ENCODE measurements around the gene INPP4A.

Gene INPP4A

DNA sequence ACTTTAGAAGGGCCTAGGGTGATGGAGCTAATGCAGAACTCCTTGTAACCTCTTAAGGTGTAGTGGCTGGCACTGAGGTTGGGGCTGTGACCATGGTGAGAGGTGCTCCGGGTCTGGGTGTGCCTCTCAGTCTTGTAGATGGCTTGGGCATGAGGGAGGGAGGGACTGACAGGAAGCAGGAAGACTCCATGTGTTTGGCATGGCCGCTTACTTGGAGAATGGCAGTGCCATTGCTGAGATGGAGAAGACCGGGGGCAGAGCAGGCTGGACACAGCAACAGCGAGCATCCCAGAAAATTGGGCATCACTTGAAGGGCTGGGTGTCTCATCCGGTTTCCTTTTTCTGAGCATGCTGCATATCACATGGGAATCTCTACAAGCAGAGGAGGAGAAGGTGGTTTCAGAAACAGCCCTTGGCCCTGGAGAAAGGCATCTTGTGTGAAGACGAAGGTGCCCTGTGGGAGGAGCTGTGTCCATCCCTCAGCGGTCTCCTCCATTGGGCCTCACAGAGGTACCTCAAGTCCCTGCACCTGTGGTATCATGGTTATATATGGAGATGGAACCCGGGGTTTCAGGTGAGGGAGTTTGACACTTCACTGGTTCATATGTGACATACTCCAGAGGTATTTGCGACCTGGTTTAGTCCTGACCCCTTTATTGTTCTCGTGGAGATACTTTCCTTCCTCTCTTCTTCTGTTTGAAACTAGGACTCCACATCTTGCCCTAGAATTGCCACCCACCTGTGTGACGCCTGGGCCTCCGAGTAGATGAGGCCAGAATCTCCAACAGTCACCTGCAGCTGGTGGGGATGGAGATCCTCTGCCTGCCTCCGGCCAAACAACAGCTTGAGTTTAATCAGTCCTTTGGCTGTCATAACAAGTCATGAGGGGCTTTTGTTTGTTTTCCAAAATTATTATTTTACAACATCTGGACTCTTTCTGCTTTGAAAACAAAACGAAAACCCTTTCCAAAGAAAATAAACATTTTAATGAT lies 45.6 kb downstream of the INPP4A start:
- H3K9ac ChIP-seq = no peak overlapping the region

DNA sequence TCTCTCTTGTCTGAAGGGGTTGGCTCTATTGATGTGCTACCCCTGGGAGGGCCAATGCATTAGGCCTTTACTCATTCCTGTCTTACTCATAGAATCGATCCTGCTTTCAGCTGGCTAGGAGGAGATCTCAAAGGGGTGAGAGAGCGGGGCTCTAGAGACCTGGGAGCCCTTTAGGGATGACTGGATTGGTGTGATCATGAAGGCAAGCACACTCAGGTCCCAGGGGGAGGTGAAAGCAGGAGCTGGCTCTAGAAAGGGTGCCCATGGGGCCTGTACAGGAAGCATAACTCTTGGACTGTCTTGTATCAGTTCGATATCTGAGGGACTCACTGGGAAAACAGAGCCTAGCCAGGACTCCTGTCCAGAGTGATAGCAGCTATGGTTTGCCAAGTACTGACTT lies 47.8 kb downstream of the INPP4A start:
- peaks cover 37% of the 10 kb centered on the region for H3K36me3 ChIP-seq
- peaks cover 51% of the 10 kb centered on the region for H3K9me3 ChIP-seq
- H3K4me1 ChIP-seq = peaks cover 12% of the 10 kb centered on the region
- no peak overlapping the region for H3K4me3 ChIP-seq
- no peak for TF ChIP-seq Cebpa-rat (IDR thresholded peaks at IDR 0.05)
- H3K4me2 ChIP-seq = peak overlapping the region; percentile 44
- H3K27ac ChIP-seq = no peak overlapping the region
- peaks cover 47% of the 10 kb centered on the region; the same call in 1 of the 2 replicates for H4K20me1 ChIP-seq
- no peaks in the 10 kb centered on the region for H3K27me3 ChIP-seq
- no peak overlapping the region for H3K9ac ChIP-seq

More for the DNA sequence above, 45.6 kb downstream of the INPP4A start:
- H3K27me3 ChIP-seq = no peaks in the 10 kb centered on the region
- no peak overlapping the region for H3K27ac ChIP-seq
- H3K36me3 ChIP-seq = peaks cover 25% of the 10 kb centered on the region
- peaks cover 29% of the 10 kb centered on the region for H3K9me3 ChIP-seq
- H4K20me1 ChIP-seq = peaks cover 63% of the 10 kb centered on the region
- peaks cover 12% of the 10 kb centered on the region for H3K4me1 ChIP-seq
- H3K4me2 ChIP-seq = no peak overlapping the region
- H3K4me3 ChIP-seq = no peak overlapping the region
- no peak for TF ChIP-seq Cebpa-rat (IDR thresholded peaks at IDR 0.05)

DNA sequence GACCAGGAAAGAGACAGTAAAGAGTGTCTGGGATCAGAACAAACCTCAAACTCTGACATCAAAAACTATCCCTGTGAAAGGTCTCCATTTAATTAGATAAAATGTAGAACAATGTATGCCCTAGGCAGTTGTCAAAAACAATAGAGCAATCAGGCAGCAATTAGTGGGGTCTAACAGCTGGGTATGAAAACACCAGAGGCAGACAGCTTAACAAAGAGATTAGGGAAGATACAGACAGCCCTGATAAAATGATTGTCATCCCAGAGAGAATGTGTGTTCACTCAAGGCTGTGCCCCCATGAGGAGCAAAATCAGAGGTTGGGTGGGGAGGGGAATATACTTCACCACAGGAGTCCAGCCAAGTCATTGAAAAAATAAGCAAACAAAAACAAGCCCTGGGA lies 50.0 kb downstream of the INPP4A start:
- Histone ChIP-seq H4K20me1 (peaks cover 26% of the 10 kb centered on the region; the same call in 1 of the 2 replicates), H3K9ac (no peak overlapping the region), H3K4me1 (peaks cover 12% of the 10 kb centered on the region), H3K27me3 (no peaks in the 10 kb centered on the region), H3K36me3 (peaks cover 51% of the 10 kb centered on the region), H3K4me3 (no peak overlapping the region), H3K4me2 (no peak overlapping the region), H3K9me3 (peaks cover 62% of the 10 kb centered on the region), H3K27ac (no peak overlapping the region)
- no peak for TF ChIP-seq Cebpa-rat (IDR thresholded peaks at IDR 0.05)

DNA sequence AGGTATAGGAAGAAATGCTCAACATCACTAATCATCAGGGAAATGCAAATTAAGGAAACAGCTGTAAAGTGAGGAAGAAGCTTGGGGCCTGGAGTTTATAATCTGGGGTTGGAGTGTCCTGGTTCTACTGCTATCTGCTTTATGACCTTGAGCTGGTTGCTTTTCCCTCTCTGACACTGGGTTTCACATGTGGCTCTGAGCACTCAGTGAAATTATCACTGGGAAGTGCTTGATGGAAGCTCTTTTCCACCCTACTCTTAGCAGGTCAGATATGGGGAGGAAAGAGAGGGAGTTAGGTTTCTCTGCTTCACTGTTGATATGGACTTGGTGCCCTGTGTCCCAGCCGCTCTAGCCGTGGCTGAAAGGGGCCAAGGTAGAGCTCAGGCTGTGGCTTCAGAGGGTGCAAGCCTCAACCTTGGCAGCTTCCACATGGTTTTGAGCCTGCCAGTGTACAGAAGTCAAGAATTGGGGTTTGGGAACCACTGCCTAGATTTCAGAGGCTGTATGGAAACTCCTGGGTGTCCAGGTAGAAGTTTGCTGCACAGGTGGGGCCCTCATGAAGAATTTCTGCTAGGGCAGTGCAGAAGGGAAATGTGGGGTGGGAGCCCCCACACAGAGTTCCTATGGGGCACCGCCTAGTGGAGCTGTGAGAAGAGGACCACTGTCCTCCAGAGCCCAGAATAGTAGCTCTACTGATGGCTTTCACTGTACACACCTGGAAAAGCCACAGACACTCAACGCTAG lies 52.3 kb downstream of the INPP4A start:
- Histone ChIP-seq H3K36me3 (peaks cover 49% of the 10 kb centered on the region), H3K4me1 (peaks cover 12% of the 10 kb centered on the region), H3K27me3 (no peaks in the 10 kb centered on the region), H3K9ac (no peak overlapping the region), H3K4me2 (no peak overlapping the region), H3K4me3 (no peak overlapping the region), H3K9me3 (peaks cover 62% of the 10 kb centered on the region), H4K20me1 (peaks cover 10% of the 10 kb centered on the region; the same call in 1 of the 2 replicates), H3K27ac (no peak overlapping the region)
- no peak for TF ChIP-seq Cebpa-rat (IDR thresholded peaks at IDR 0.05)

DNA sequence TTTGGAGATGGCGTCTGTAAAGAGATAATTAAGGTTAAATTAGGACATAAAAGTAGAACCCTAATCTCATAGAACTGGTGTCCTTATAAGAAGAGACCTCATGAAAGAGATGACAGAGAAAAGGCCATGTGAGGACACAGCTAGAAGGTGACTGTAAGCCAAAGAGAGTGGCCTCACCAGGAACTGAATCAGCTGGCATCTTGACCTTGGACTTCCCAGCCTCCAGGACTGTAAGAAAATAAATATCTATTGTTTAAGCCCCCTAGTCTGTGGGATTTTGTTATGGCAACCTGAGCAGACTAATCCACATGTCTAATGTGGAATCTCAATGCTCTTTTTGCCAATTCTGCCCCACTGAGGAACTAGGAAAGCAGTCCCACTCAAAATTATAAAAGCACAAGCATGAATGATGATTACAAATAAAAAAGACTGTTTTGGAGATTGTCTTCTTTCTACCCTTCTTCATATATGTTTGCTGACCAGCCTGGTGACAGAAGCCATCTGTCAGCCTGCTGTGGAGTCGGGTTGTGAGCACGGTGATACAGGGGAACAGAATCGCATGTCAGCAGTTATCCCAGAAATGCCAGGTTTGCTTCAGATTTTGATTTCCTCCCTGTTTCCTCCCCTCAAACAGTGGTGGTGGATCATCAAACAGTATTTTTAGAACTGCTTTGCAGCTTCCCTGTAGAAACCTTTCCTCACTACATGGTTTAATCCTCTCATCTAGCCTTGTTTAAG lies 54.2 kb downstream of the INPP4A start:
- H3K27me3 ChIP-seq = no peaks in the 10 kb centered on the region
- H3K36me3 ChIP-seq = peaks cover 54% of the 10 kb centered on the region
- H3K9me3 ChIP-seq = peaks cover 46% of the 10 kb centered on the region
- no peak overlapping the region for H3K27ac ChIP-seq
- H3K4me2 ChIP-seq = no peak overlapping the region
- H4K20me1 ChIP-seq = peaks cover 14% of the 10 kb centered on the region; the same call in 1 of the 2 replicates
- H3K4me3 ChIP-seq = no peak overlapping the region
- no peak for TF ChIP-seq Cebpa-rat (IDR thresholded peaks at IDR 0.05)
- H3K9ac ChIP-seq = no peak overlapping the region
- no peaks in the 10 kb centered on the region for H3K4me1 ChIP-seq

DNA sequence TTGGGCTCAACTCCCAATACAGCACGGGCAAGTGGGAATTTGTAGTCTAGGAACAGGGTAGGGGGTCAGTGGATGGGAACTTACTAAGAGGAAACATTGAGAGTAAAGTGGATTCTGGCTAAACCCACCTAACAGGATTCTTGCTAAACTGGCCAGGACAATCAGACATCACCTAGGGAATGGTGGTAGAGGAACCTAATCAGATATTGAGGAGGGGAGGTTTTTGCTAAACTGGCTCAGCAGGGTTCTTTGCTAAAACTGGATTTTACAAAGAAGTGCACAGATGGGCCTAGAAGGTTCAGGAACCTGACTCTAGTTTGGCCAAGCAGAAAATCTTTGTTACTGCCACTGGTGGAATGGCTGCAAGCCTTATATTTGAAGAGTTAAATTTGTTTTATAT lies 55.9 kb downstream of the INPP4A start:
- Histone ChIP-seq H3K9ac (no peak overlapping the region), H3K4me2 (no peak overlapping the region), H3K27ac (no peak overlapping the region), H3K4me3 (no peak overlapping the region), H3K4me1 (no peaks in the 10 kb centered on the region; the same call in 1 of the 2 replicates), H4K20me1 (peaks cover 31% of the 10 kb centered on the region; the same call in 1 of the 2 replicates), H3K27me3 (no peaks in the 10 kb centered on the region), H3K36me3 (peaks cover 44% of the 10 kb centered on the region), H3K9me3 (peaks cover 29% of the 10 kb centered on the region)
- no peak for TF ChIP-seq Cebpa-rat (IDR thresholded peaks at IDR 0.05)

DNA sequence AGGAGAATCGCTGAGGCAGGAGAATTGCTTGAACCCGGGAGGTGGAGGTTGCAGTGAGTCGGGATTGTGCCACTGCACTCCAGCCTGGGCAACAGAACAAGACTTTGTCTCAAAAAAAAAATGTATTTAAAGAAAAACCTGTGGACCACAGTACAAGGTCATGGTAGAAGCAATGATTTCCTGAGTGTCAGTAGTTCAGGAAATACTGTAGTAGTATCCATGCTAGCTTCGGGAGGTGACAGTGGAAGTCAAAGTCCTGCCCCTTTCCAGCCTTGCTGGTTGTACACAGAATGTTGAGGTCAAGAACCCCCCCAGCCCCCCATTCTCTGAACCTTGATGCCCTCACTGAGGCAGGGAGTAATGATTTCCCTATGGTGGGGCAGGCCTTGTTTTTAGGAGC lies 56.6 kb downstream of the INPP4A start:
- no peaks in the 10 kb centered on the region; the same call in 1 of the 2 replicates for H3K4me1 ChIP-seq
- no peak overlapping the region for H3K4me2 ChIP-seq
- peaks cover 23% of the 10 kb centered on the region for H3K9me3 ChIP-seq
- no peak for TF ChIP-seq Cebpa-rat (IDR thresholded peaks at IDR 0.05)
- peaks cover 46% of the 10 kb centered on the region for H3K36me3 ChIP-seq
- no peaks in the 10 kb centered on the region for H3K27me3 ChIP-seq
- no peak overlapping the region for H3K9ac ChIP-seq
- H4K20me1 ChIP-seq = peaks cover 37% of the 10 kb centered on the region; the same call in 1 of the 2 replicates
- no peak overlapping the region for H3K4me3 ChIP-seq
- no peak overlapping the region for H3K27ac ChIP-seq

DNA sequence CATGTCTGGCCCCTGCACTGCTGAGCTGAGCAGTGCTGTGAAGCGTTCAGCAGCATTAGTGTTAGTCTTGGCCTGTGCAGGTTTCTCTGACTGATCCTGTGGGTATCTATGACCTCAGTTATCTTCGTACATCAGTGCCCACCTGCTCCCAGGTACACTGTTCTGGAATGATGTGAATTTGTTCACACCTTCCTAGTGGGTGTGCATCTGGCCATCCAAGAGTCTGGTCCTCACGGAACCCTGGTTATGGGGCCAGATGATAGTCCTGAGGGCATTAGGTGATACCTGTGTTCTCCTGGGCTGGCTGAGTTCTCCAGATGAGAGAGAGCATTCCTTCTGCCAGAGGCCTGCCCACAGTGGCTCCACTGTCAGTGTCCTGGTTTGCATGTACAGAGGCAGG lies 57.2 kb downstream of the INPP4A start:
- Histone ChIP-seq H3K9me3 (peaks cover 16% of the 10 kb centered on the region), H3K36me3 (peaks cover 46% of the 10 kb centered on the region), H3K4me1 (no peaks in the 10 kb centered on the region; the same call in 1 of the 2 replicates), H3K9ac (no peak overlapping the region), H3K27me3 (no peaks in the 10 kb centered on the region), H3K4me3 (no peak overlapping the region), H3K27ac (no peak overlapping the region), H3K4me2 (no peak overlapping the region), H4K20me1 (peaks cover 44% of the 10 kb centered on the region; the same call in 1 of the 2 replicates)
- TF ChIP-seq Cebpa-rat (IDR thresholded peaks at IDR 0.05) = no peak
